Epithelial cell of esophagus (primary cell): ENCODE results near the gene ANKFY1.
A peak's percentile ranks its signal among the peaks of the same experiment; 100 is the strongest.

Source experiments
- DNase-seq: peaks from one replicate; pipeline ENCODE4 v3.0.0; 2010; ENCODE audit warnings: low read depth
- H3K4me3 ChIP-seq: 2 replicates; pipeline ENCODE4 v1.5.1; 2011; ENCODE audit warnings: mild to moderate bottlenecking, low read length, control low read depth
- CTCF ChIP-seq: IDR thresholded peaks from 2 replicates; pipeline ENCODE4 v1.5.1; 2011; ENCODE audit warnings: low read depth, mild to moderate bottlenecking, low read length, control low read depth, inconsistent platforms; ENCODE audit not compliant: insufficient read depth; ENCODE audit errors: missing control alignments

ANKFY1 gene

GRCh38 chr17:4215882-4216570 is 47.8 kb downstream of the ANKFY1 start:
- no peak for DNase-seq
- TF ChIP-seq CTCF: no peak
- H3K4me3 ChIP-seq: no peak overlapping the region

GRCh38 chr17:4214157-4214556 is 49.6 kb downstream of the ANKFY1 start:
- no peak overlapping the region for H3K4me3 ChIP-seq
- DNase-seq: no peak
- no peak for TF ChIP-seq CTCF

GRCh38 chr17:4209611-4210010 is 54.2 kb downstream of the ANKFY1 start:
- no peak overlapping the region for H3K4me3 ChIP-seq
- no peak for TF ChIP-seq CTCF
- DNase-seq: no peak

- peak; percentile 76 for DNase-seq
- H3K4me3 ChIP-seq: no peak overlapping the region
- TF ChIP-seq CTCF: no peak
These were observed 55.5 kb downstream of the ANKFY1 start for GRCh38 chr17:4208238-4208637.

GRCh38 chr17:4206962-4207361 is 56.8 kb downstream of the ANKFY1 start:
- no peak overlapping the region for H3K4me3 ChIP-seq
- no peak for DNase-seq
- TF ChIP-seq CTCF: no peak

- H3K4me3 ChIP-seq: no peak overlapping the region
- no peak for DNase-seq
- TF ChIP-seq CTCF: no peak
These were observed 57.9 kb downstream of the ANKFY1 start for GRCh38 chr17:4205917-4206316.

- DNase-seq: no peak
- H3K4me3 ChIP-seq: no peak overlapping the region
- no peak for TF ChIP-seq CTCF
These were observed 59.0 kb downstream of the ANKFY1 start for GRCh38 chr17:4204710-4205173.
